HT1080 (cell line): ENCODE results near the gene SLN. TPM values are rescaled to one million over a fixed set of nuclear protein-coding genes. Genes with fewer than 3 reads are reported as not detected.

Experiments used
- DNase-seq: peaks from one replicate; pipeline ENCODE4 v3.0.0-alpha.2; 2015; ENCODE audit warnings: low read depth
- total RNA-seq: library from RNA; depleted of rRNA; stranded (reverse); fragments of >200 nt; shearing (Covaris generic); gene quantifications from 2 replicates; pipeline ENCODE4 v1.2.3, GENCODE V29; 2014

The SLN gene
- total RNA-seq, 1 experiment from 2014 or later: not detected

- DNase-seq: no peak
These were observed 7.9 kb upstream of the SLN start for GRCh38 chr11:107719557-107720302.

- no peak for DNase-seq
These were observed 7.2 kb upstream of the SLN start for GRCh38 chr11:107719073-107719472.

GRCh38 chr11:107716884-107717532, 5.2 kb upstream of the SLN start:
- peak; percentile 61 for DNase-seq

GRCh38 chr11:107713009-107713408, 1.2 kb upstream of the SLN start:
- DNase-seq: no peak

DNA sequence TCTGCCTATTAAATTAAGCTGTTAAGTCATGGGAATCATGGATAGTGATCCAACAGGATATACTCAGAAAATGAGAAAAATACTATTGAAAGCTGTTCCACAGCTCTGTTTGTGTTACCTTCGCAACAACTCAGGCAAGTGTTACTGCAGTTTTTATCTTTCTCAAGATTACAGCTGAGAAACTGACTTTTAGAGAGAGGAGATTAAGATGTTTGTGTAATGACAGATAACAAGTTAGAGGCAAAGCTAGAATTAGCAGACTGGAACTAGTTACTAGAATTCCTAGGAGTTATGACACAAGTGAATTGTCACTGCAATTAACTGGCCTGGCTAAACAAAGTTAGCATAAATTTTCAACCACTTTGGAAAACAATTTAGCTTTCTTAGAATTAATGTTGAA, 1.6 kb downstream of the SLN start:
- DNase-seq: no peak

GRCh38 chr11:107708792-107709191, 3.1 kb downstream of the SLN start:
- DNase-seq: no peak

DNA sequence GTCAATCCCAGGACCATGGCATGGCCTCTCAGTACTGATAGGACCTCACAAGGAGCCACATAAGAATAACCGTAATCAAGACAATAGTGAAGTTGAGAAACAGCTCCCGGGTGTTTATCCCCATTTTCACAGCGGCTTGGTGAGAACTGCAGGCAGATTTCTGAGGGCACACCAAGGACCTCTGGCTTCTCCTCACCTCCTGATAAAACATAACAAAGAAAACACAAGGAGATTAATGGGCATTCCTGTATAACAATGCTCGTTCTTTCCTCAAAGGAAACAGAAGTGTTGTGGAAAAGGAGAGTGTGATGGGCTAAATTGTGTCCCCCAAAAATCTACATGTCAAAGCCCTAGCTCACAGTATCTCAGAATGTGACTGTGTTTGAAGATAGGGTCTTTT, 4.0 kb downstream of the SLN start:
- DNase-seq: no peak

- DNase-seq: no peak
These were observed 4.6 kb downstream of the SLN start for GRCh38 chr11:107707215-107707671.

DNA sequence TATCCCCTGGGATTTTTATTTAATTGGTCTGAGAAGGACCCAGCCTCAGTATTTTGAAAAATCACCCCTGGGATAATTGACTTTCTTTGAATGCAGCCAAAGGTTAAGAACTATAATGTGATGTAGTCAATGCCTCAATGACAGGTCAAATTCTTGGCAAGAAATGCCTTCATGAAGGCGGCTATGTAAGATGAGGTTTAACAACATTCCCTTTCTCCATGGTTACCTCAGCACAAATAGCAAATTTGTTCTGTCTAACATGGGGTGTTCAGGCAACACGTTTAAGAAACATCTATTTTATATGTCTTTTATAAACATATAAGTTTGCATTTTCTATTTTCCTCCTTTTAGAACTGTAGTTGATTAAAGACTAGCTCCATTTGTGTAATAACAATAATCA, 5.3 kb downstream of the SLN start:
- DNase-seq: no peak

- DNase-seq: peak; percentile 97
These were observed 6.8 kb downstream of the SLN start for GRCh38 chr11:107705027-107705426.

- peak; percentile 78 for DNase-seq
These were observed 7.4 kb downstream of the SLN start for GRCh38 chr11:107704451-107704850.

DNA sequence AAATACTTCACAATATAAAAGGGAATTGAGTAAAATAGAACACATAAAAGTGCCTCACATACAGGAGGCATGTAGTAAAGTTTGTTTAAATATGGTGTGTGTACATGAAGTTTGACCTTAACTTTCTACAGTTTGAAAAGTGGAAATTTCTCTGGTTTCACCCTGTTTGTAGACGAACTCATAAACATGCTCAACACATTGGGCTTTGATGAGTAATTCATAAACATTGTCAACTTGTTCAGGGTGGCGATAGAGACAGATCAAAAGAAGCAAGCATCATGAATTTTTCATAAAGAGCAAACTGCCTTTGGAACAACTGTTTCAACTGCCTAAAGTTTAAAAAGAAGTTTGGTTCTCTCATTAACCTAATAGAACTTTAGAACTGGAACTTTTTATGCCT, 9.1 kb downstream of the SLN start:
- DNase-seq: no peak

- DNase-seq: no peak
These were observed 9.7 kb downstream of the SLN start for GRCh38 chr11:107702109-107702660.

- DNase-seq: no peak
These were observed 12.2 kb downstream of the SLN start for GRCh38 chr11:107699371-107700285.

DNA sequence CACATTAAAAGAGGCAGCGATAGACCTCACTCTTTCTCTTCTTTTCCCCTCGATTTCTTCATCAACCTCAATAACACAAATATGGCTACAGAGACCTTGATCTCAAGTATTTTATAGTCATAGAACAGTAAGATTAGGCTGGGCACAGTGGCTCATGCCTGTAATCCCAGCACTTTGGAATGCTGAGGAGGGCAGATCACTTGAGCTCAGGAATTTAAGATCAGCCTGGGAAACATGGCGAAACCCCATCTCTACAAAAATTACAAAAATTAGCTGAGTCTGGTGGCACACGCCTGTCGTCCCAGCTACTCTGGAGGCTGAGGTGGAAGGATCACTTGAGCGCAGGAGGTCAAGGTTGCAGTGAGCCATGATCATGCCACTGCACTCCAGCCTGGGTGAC, 14.6 kb downstream of the SLN start:
- no peak for DNase-seq

DNA sequence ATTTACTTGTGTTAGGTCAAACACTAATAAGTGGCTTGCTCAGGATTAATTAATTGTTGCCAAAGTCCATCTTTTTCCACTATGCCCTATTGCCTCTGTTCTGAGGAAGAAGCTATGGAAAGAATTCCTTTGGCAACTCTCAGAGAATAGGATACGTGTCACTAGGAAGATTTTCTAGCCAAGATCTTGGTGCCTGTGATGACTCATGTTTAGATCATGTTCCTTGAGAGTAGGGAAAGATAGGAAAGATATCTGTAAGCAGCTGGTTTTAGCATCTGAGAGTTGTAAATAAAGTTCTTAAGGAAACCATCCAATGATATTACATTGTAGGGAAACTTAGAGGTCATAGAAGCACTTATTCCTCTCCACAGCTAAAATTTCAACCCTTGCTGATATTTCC, 15.7 kb downstream of the SLN start:
- DNase-seq: peak; percentile 92

DNA sequence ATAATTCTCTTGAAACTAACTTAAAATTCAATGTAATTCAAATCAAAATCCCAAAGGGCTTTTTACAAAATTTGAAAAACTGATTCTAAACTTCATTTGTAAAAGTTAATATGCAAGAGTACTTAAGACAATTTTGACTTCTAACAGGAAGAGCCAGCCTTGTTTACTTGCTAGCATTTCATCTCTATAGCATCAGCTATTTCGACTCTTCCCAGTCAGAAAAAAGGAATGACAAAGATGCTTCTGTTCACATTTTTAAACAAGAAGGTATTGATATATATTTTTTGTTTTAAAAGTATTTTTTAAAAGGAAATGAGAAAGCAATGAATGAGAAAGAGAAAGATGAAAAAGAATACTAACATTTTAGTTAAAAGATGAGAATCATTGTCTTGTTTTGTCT, 16.4 kb downstream of the SLN start:
- DNase-seq: no peak

DNA sequence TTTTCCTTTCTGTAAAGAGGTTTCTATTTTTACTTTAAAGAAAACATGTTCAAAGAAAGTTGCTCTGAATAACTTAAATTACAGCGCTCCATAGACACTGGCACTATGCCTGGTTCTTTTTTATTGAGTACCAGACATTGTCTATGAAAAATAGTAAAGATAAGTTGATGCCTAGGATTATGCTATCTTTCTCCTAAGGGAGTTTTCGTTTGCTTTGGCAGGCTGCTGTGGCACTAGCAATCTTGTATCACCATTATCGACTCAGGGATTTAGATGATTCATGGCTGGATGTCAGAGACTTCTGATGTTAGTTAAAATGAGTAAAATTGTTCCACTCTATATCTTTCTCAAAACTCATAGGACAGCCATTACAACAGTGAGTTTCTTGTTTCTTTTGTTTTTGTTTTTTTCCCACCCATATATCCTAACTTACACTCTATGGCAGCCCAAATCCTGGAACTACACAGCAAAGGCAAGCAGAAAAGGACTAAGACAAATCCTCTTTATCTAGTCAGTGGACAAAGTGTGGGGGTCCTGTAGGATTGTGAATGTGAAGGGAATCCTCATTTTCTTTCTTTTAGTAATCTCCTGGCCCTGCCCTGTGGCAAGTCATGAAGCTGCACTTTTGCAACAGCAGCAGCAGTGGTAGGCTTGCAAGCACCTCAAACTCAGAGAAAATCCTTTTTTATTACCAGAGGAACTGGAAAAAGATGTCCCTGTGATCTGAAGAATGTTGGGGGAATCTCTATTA, 20.7 kb downstream of the SLN start:
- peak; percentile 13 for DNase-seq

GRCh38 chr11:107689317-107690202, 22.3 kb downstream of the SLN start:
- DNase-seq: peak; percentile 48
